B cell (primary cell): ENCODE results near the gene TUBA4A.

ENCODE experiments used
- CTCF ChIP-seq: fragments of 200-600 bp; IDR thresholded peaks from one replicate; pipeline ENCODE4 v1.8.0; 2022; ENCODE audit warnings: antibody characterized with exemption, mild to moderate bottlenecking
- EZH2 ChIP-seq: IDR thresholded peaks from 2 replicates; pipeline ENCODE4 v1.6.1; 2012; ENCODE audit warnings: borderline replicate concordance, low read depth, mild to moderate bottlenecking, moderate library complexity, low read length; ENCODE audit not compliant: insufficient read depth, poor library complexity, severe bottlenecking

- TF ChIP-seq CTCF (no peak), EZH2 (no peak)
Observed at GRCh38 chr2:219218217-219218731, 35.4 kb downstream of the TUBA4A start.
